GM19328 (cell line): Measurements from ENCODE around the gene ADPRM.
"Not testable (repeated sequence)": the region's sequence is repeated elsewhere in the genome, so short reads cannot be mapped to it uniquely, and the experiment has no call there.

Experiments used
- ATAC-seq: cut with Tn5 transposase; IDR thresholded peaks from one replicate; pipeline ENCODE4 v1.9.1; 2021; ENCODE audit warnings: mild to moderate bottlenecking, moderate library complexity; ENCODE audit not compliant: unreplicated experiment

Gene ADPRM

DNA sequence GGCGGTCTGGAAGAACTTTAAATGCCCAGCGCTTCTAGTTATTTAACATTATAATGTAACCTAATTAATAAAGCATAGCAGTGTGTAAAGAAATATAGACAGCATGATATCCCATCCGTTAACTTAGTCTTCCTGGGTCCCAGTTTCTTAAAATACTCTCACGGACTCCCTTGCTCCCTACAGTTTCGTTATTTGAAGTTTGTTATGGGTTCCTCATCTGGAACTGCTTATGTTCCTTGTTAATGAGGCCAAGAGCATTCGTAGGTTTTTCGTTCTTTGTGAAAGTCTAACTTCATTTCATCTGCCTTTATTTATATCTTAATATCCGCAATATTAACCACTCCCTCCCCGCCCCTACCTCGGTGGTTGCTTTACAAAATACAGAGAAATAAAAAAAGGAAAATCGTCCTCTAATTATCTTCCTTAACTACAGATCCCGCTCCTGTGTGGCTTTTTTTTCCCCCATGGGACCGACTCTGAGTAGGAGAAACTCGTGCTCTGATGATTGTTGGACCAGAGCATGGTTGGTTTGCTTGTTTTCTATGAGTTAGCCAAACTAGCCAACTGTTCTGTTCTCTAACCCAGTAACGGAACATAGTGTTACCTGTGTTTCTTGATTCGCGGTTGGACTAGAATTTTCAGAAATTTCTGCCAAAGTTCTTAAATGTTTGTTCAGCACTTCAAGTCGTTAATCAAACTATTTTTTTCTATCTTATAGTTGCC is 863 bp downstream of the ADPRM start:
- no peak for ATAC-seq

DNA sequence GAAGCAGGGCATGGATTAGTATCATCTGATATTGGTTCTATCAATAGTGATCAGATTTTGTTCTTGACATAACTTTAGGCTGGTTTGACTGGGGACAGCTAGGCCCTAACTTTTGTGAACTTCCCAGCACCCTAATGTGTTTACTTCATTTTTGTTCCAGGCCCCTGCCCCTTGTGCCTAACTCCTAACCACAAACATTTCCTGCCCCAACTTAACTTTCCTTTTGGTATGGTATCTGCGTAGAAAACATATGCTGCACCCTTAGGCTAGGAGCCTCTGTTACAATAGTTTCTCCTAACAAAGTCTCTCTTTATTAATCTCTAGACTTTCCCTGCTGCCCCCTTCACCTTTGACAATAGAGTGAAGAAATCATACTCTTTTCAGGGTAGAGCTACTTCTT is 2.5 kb downstream of the ADPRM start:
- no peak for ATAC-seq

DNA sequence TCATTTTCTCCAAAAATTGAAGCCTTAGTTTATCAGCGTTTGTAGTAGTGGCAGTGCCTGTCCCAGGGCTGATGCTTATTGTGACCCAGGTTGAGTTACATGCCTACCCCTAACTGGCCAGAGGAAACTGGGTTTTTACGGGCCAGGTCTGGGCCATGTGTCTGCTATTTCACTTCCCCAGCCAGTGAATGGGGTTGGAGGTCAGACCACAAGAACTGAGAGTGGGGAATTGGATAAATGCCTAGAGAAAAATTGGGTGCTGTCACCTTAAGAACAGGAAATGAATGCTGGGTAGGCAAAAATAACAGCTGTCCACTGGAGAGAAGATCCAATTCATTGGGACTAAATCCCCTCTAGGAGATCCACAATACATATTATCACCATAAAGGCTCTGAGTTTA is 5.2 kb downstream of the ADPRM start:
- no peak for ATAC-seq

DNA sequence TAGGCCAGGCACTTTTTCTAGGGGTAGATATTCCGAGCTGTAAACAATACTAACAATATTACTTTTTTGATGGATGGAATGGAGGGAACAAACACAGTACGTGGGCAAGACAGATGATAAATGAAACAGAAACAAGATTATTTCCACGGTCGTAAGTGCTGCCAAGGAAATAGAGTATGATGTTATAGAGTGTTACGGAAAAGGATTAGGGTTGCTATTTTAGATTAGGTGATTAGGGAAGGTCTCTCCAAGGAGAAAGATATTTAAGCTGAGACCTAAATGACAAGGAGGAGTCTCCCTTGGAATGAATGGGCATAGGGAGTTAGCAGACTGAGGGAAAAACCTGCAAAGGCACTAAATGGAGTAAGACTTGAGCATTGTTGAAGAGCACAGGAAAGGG is 8.3 kb downstream of the ADPRM start:
- ATAC-seq, result no peak

DNA sequence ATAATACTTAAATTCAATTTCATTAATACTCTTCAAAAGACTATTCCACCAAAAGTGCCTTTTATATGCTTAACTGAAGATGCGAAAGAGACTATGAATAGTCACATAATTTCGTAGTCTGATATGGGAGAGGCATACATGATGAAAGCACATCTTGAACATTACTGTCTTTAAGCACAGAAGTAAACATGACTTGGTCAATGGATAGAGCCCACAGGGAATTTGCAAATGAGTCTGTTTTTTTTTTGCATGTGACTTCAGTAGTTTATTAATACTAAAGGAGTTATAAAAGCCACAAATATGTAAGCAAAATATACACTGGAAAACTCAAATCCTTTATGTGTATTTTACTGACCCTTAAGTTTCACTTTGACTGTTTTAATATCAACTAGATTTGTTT is 15.9 kb downstream of the ADPRM start:
- ATAC-seq, result no peak

DNA sequence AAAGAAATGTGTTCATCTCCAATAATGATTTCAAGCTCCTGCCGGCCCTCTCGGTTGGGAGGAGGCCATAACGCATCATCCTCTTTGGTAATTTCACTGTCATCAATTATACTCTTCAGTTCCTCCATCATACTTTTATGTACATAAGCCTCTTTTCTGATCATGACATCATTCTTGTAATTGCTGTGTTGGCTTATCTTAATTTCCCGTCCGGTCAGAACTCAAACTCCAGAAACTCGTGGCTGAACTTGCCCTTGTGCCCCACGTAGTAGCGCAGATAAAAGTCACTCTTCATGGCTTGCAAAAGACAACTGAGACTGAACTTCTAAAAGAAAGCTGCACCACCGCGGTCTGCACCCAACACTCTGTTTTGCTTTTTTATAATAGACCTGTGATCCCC is 18.8 kb downstream of the ADPRM start:
- no peak for ATAC-seq

DNA sequence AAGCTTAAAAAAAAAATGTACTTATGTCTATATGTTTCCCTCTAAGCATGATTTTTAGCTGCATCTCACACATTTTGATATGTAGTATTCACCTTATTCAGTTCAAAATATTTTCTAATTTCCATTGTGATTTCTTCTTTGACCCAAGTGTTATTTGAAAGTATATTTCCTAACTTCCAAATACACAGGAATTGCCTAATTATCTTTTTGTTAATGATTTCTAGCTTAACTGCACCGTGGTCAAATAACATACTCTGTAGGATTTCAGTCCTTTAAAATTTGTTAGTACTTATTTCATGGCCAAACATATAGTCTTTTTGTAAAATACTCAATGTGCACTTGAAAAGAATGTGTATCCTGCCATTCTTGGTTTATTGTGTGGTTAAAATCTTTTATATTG is 21.2 kb downstream of the ADPRM start:
- ATAC-seq, result no peak

DNA sequence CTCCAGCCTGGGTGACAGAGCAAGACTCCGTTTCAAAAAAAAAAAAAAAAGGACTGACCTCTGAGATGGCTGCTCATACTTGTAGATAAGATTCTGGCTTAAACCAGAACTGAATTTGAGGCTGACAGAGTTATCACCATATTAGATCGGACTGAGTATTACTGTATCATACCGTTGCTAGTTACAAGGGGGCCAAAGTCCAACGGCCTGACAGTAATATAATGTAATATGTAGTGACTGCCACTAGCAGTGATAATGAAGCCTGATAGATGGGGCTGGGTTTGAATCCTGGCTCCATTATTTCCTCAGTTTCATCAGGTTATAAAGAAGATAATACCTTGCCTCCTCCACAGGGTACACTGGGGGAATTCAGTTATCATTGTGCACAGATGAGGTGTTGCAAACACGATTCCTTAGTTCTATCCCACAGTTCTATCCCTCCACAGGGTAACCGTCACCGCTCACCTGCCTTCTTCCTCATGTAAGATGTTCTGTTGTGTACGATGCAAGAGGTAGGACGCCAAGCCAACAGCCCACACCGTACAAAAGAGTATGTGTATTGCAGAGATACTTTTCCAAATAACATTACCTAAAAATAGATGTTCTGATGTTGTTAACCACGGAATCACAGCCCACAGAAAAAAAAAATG is 27.3 kb downstream of the ADPRM start:
- no peak for ATAC-seq

DNA sequence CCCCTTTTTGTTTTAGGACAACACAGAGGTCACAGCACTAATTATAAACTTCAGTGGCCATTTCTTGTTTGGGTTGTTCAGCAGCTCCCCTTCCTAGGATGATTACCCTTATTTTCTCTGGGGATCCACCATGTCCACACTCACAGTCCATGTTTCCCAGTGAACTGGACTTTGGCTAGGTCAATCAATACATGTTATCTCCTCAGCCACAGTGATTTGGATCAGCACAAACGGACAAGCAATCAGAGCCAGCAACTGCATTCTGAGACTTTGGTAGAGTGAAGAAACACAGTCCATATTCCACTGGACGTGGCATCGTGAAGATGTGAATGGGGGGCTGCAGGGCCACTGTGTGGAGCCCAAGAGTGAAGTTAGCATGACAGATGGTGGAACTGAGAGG is 27.9 kb downstream of the ADPRM start:
- ATAC-seq, result no peak

DNA sequence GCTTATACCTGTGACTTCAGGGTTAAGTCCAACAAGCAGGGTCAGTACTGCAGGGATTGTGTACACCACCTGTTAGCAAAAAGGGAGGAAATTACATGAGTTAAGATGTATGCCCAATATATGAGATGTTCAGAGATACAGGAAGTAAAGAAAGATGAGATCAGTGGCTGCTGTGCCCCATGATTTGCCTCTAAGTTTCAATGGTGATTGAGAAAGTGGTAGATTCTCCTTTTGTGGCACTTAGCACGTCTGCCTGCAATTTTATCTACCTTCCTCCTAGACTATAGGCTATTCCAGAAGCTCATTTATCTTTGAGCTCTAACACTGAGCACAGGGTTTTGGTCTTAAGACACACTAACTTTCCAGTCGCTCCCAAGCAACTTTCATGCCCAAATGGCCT is 28.8 kb downstream of the ADPRM start:
- ATAC-seq, result no peak

DNA sequence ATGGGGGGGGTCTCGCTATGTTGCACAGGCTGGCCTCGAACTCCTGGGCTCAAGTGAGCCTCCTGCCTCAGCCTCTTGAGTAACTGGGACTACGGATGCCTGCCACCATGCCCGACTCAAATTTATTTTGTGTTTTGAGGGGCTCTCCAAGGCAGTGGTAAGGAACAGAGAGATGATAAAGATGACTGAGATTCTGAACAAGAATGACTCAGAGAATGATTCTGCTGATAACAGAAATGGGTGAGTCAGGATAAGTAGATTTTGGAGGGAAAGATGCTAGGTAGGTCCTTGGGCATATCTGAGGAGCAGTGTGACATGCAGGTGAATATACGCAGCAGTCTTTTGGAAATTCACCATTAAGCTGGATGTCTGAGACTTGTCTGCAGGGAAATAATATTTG is 29.8 kb downstream of the ADPRM start:
- no peak for ATAC-seq

DNA sequence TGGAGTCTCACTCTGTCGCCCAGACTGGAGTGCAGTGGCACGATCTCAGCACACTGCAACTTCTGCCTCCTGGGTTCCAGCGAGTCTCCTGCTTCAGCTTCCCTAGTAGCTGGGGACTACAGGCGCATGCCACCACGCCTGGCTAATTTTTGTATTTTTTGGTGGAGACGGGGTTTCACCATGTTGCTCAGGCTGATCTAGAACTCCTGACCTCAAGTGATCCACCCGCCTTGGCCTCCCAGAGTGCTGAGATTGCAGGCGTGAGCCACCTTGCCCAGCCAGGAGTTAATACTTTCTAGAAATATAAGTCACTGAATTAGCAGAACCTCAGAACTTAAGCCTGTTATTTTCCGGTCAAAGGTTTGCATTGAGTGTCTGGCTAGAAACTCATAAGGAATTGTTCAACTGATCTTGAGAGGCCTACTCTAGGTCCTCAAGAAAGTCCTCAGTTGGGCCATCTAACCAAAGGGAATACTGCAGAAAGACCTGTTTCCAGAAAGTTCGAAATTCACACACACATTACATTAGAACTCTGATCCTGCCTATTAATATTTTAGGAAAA is 31.0 kb downstream of the ADPRM start:
- no peak for ATAC-seq

DNA sequence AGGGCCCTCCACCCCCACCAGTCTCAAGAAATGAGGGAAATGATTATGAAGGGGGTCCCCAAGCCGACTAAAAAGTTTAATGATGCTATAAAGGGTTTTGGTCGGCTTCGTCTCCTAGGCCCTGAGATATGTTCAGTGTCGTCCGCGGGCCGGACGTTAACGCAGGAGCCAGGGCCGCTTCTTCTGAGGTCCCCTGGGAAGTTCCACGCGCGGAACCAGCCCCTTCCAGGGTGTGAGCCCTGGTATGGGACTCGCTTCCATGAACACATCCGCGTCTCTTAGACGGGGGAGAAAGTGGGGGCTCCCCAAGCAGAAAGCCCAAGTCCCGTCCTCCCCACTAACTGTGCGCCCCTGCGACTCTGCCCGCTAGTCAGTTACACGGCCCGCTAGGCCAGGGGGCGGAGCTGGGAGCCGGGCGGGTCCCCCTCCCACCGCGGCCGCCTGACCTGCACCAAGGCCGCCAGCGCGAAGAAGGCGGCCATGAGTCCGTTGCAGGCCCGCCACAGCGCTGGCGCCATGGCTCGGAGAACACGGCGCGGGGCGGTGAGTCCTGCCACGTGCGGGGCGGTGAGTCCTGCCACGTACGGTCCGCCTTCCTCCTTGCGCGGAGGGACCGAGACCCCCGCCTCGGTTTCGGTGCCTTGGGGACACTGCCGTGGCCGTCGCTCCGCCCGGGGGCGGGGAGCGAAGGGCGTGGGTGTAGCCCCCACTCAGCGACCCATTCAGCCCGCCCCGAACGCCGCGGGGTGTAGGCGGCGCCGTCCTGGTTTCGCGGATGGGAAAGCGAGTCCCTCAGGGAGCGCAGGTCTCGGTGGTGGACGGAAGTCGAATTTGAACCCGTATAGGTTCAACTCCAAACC is 32.2 kb downstream of the ADPRM start, which contains the start of gene TMEM220:
TMEM220 (minus strand) TSS at position 690 of the 860 bp plus-strand sequence; CDS start at position 518, 172 bp downstream.
- ATAC-seq, result peak; percentile 50

DNA sequence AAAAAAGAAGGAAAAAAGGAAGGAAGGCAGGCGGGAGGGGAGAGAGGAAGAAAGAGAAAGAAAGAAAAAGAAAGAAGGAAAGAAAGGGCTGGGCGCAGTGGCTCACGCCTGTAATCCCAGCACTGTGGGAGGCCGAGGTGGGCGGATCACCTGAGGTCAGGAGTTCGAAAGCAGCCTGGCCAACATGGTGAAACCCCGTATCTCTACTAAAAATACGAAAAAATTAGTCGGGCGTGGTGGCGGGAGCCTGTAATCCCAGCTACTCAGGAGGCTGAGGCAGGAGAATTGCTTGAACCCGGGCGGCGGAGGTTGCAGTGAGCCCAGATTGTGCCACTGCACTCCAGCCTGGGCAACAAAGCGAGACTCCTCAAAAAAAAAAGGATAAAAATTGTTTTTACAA is 32.9 kb downstream of the ADPRM start:
- ATAC-seq, result not testable (repeated sequence)

DNA sequence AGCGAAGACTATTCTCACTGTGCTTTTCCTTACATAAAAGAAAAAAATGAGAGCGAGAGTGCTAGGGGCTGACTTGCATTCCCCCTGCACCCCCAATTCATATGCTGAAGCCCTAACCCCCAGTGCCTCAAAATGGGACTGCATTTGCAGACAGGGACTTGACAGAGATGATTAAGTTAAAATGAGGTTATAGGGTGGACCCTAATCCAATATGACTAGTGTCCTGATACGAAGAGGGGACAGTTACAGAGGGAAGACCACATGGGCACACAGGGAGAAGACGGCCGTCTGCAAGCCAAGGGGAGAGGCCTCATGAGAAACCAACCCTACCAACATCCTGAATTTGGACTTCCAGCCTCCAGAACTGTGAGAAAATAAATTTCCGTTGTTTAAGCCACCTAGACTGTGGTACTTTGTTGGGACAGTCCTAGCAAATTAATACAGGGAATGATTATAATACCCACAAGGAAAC is 34.0 kb downstream of the ADPRM start:
- ATAC-seq, result no peak

DNA sequence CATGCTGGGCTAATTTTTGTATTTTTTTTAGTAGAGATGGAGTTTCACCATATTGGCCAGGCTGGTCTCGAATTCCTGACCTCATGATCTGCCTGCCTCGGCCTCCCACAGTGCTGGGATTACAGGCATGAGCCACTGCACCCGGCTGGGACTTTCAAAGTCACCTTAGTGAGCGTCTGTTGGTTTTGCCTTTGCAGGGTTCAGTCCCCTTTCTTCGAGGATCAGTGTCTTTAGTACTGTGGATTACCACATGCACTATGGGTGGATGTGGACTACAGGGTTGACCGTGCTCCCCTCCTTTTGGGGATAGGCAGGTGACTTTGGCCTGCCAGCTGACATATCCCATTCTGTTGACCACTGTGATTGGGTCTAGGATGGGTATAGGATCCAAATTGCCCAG is 34.7 kb downstream of the ADPRM start:
- not testable (repeated sequence) for ATAC-seq

DNA sequence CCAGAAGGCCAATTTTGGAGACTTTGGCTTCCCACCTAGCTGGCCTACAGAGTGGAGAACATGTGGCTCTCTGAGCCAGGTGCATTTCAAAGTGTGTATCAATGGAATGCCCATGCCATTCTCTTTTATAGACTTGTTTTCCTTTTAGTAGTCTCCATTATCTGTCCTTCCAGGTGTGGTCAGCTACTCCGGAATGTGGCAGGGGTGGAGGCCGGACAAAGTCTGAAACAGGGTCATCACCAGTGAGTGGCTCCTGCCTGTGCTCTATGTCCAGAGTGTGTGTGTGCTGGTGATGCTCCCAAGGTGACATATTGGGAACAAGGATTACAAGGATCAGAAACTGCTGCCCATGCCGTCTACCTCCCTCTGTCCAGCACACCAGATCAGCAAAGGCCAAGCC is 36.3 kb downstream of the ADPRM start:
- no peak for ATAC-seq

DNA sequence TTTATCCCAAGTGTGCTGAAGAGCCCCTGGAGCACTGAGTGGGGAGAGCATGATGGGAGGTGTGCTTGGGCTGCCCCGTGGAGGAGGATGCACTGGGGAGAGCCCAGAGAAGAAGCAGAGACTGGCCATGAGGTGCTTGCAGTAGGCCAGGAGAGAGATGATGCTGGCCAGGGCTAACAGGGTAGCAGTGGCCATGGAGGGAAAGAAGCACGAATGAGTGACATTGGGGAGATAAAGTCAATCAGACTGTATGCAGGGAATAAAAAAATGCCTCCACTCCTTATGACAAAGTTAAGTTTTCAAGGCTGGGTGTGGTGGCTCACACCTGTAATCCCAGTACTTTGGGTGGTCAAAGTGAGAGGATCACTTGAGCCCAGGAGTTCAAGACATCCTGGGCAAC is 37.9 kb downstream of the ADPRM start:
- no peak for ATAC-seq

DNA sequence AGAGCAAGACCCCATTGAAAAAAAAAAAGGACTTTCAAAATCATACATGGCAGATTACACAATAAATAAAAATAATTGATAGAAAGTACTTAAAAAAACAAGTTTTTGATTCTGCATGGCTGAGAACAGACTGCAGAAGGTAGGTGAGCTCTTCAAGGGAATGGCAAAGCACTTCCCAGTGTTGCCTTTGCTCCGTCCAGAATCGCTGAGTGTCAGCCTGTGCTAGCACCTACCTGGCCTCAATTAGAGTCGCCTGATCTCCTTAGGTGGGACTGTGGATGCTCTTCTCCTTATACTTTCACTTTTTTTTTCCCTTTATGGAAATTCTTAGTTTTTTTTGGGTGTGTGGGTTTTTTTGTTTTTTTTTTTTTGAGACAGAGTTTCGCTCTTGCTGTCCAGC is 38.4 kb downstream of the ADPRM start:
- ATAC-seq, result no peak

DNA sequence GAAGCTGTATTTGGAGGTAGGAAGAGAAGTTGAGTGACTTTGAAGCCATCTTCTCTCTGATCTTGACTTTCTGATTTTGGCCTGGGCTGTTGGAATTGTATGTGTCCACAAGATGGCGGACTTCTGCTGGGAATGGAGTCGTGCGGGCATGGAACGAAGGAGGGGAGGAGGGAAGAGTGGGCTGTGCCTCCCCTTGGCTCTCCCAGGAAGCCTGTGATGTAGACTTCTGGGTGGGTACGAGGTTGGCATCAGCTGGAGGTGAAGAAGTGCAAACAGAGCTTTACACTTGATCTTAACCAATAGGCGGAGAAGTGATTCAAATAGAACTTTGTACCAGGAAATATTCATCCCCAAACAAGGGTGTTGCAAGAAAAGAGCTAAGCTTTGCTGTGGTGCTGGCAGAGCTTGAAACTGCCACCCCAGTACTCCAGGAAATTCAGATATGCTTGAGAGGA is 39.8 kb downstream of the ADPRM start:
- ATAC-seq, result no peak

DNA sequence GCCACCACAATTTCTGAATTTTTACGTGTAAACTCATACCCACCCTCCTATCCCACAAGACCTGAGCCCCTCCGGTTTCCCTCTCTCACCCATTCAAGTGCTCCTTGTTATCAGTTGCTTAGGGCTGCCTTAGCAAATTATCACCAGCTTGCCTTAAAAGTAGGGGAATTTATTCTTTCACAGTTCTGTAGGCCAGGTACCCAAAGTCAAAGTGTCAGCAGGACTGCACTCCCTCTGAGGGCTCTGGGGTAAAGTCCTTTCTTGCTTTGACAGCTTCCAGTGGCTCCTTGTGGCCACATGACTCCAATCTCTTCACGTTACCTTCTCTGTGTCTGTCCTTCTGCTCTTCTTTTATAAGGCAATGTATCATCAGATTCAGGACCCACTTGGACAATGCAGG is 40.3 kb downstream of the ADPRM start:
- no peak for ATAC-seq
